Endothelial cell of umbilical vein (primary cell): ENCODE data around the gene LRRC43. TPM values are rescaled to one million over a fixed set of nuclear protein-coding genes. Genes with fewer than 3 reads are reported as not detected.

Source experiments
- BruUV-seq: library from RNA; stranded (reverse); fragments of 400-500 nt; replicated peaks from 2 replicates; lab custom pipeline; 2021; lab: Mats Ljungman, UMichigan
- CTCF ChIA-PET: fragments of 300-600, 350-600 bp; sonication (Branson Sonifier 250); formaldehyde crosslinking; loops from one replicate; lab custom pipeline; 2021; ENCODE audit warnings: antibody characterized with exemption, inconsistent platforms; lab: Charles Lee
- POLR2A ChIA-PET: fragments of 300-600, 350-600 bp; sonication (Branson Sonifier 250); formaldehyde crosslinking; loops from one replicate; lab custom pipeline; 2021; ENCODE audit warnings: antibody characterized with exemption, inconsistent platforms; lab: Charles Lee
- DNase-seq: peaks from one replicate; pipeline ENCODE4 v3.0.0-alpha.2; 2011; ENCODE audit warnings: low read depth, low spot score
- FAIRE-seq: peaks from 2 replicates; lab custom pipeline; 2011; peaks lifted over from hg19 to GRCh38; lab: Jason Lieb, UNC
- H2AFZ ChIP-seq: 2 replicates; pipeline ENCODE4 v1.6.0; 2012; ENCODE audit warnings: low read depth, low read length, control low read depth, inconsistent platforms
- H3K27ac ChIP-seq: 2 replicates; pipeline ENCODE4 v1.5.1; 2011; ENCODE audit warnings: low read depth, mild to moderate bottlenecking, control low read depth, low read length, moderate library complexity; ENCODE audit not compliant: insufficient read depth
- H3K27me3 ChIP-seq, 2 experiments: 2 replicates each; pipeline versions ENCODE4 v1.6.0 to v1.6.1; 2011; ENCODE audit warnings: low read length in 2 of 2, mixed read lengths in 1 of 2; ENCODE audit not compliant: control insufficient read depth in 2 of 2, insufficient read depth in 2 of 2
- H3K36me3 ChIP-seq, 2 experiments: 2 replicates in 1 of 2; 3 replicates in 1 of 2; pipeline ENCODE4 v1.5.1; 2011; ENCODE audit warnings: low read length in 2 of 2, mild to moderate bottlenecking in 1 of 2, moderate library complexity in 1 of 2; ENCODE audit not compliant: control insufficient read depth in 2 of 2, insufficient read depth in 2 of 2; ENCODE audit errors: extremely low read depth in 1 of 2
- H3K4me1 ChIP-seq: 3 replicates; pipeline ENCODE4 v1.5.1; 2011; ENCODE audit warnings: mild to moderate bottlenecking, low read length; ENCODE audit not compliant: control insufficient read depth, insufficient read depth; ENCODE audit errors: extremely low read depth
- H3K4me2 ChIP-seq: 2 replicates; pipeline ENCODE4 v1.6.1; 2011; ENCODE audit warnings: low read length, control low read depth, mixed read lengths; ENCODE audit not compliant: insufficient read depth
- H3K4me3 ChIP-seq, 3 experiments: fragments of 200-600 bp in 1 of 3; sonication (generic), shearing (Covaris generic) in 1 of 3; replicated peaks in 1 of 3; 2 replicates each; pipeline ENCODE4 v1.5.1; 2011 to 2016; ENCODE audit warnings: control low read depth in 3 of 3, low read length in 3 of 3, mild to moderate bottlenecking in 2 of 3, inconsistent platforms in 1 of 3, low read depth in 1 of 3, moderate library complexity in 1 of 3; ENCODE audit not compliant: insufficient read depth in 1 of 3
- H3K79me2 ChIP-seq: 2 replicates; pipeline ENCODE4 v1.6.0; 2012; ENCODE audit warnings: low read length, inconsistent platforms; ENCODE audit not compliant: control insufficient read depth, insufficient read depth
- H3K9ac ChIP-seq: replicated peaks from 2 replicates; pipeline ENCODE3; 2011; ENCODE audit warnings: low read length, control low read depth; ENCODE audit not compliant: insufficient read depth; ENCODE audit errors: extremely low read depth
- H3K9me1 ChIP-seq: replicated peaks from 3 replicates; pipeline ENCODE4 v1.6.0; 2011; ENCODE audit warnings: mild to moderate bottlenecking, low read length; ENCODE audit not compliant: control insufficient read depth, insufficient read depth; ENCODE audit errors: extremely low read depth
- H3K9me3 ChIP-seq: replicated peaks from 2 replicates; pipeline ENCODE4 v1.5.1; 2012; ENCODE audit warnings: low read length, inconsistent platforms; ENCODE audit not compliant: control insufficient read depth, insufficient read depth
- H4K20me1 ChIP-seq: replicated peaks from 2 replicates; pipeline ENCODE3; 2011; ENCODE audit warnings: mild to moderate bottlenecking, low read length; ENCODE audit not compliant: control insufficient read depth, insufficient read depth; ENCODE audit errors: extremely low read depth
- CTCF ChIP-seq, 2 donors: IDR thresholded peaks; 1 replicate in 1 of 2; 2 replicates in 1 of 2; pipeline ENCODE4 v1.5.1; 2011; ENCODE audit warnings: low read length in 2 of 2, mild to moderate bottlenecking in 2 of 2, moderate library complexity in 2 of 2, control low read depth in 1 of 2, inconsistent platforms in 1 of 2, low read depth in 1 of 2; ENCODE audit not compliant: insufficient read depth in 1 of 2; ENCODE audit errors: extremely low read depth in 1 of 2
- EZH2 ChIP-seq: IDR thresholded peaks from 2 replicates; pipeline ENCODE4 v1.6.1; 2012; ENCODE audit warnings: borderline replicate concordance, low read depth, mild to moderate bottlenecking, moderate library complexity, low read length, inconsistent platforms; ENCODE audit not compliant: severe bottlenecking
- FOS ChIP-seq: IDR thresholded peaks from 2 replicates; pipeline ENCODE4 v1.6.1; 2011; ENCODE audit warnings: mild to moderate bottlenecking, low read length, moderate library complexity, borderline replicate concordance; ENCODE audit not compliant: insufficient read depth
- GATA2 ChIP-seq: IDR thresholded peaks from 2 replicates; pipeline ENCODE4 v1.7.0; 2011; ENCODE audit warnings: low read depth, mild to moderate bottlenecking, moderate library complexity, mixed read lengths, low read length; ENCODE audit not compliant: insufficient read length, insufficient read depth
- JUN ChIP-seq: IDR thresholded peaks from 2 replicates; pipeline ENCODE4 v1.6.1; 2011; ENCODE audit warnings: borderline replicate concordance, low read depth; ENCODE audit not compliant: insufficient read length, insufficient read depth
- MAX ChIP-seq: IDR thresholded peaks from 2 replicates; pipeline ENCODE4 v1.6.1; 2011; ENCODE audit not compliant: insufficient read depth, insufficient read length
- MYC ChIP-seq: IDR thresholded peaks from one replicate; pipeline ENCODE4 v1.6.1; 2011; ENCODE audit warnings: mild to moderate bottlenecking, low read depth, low read length
- POLR2A ChIP-seq: IDR thresholded peaks from 2 replicates; pipeline ENCODE4 v1.6.1; 2012; ENCODE audit warnings: low read depth, mild to moderate bottlenecking, control low read depth, low read length
- POLR2AphosphoS5 ChIP-seq: IDR thresholded peaks from 2 replicates; pipeline ENCODE4 v1.6.1; 2012; ENCODE audit warnings: low read depth, mild to moderate bottlenecking, control low read depth, low read length, moderate library complexity; ENCODE audit not compliant: insufficient read depth
- dilution Hi-C: fragments of 300-500 bp; cut with MboI; formaldehyde crosslinking; loops from one replicate; pipeline ENCODE4 v1.15.0; 2019; ENCODE audit warnings: low sequenced_read_pairs; ENCODE audit not compliant: extremely low pct_ligation_motif_present
- intact Hi-C: fragments of 100-400 bp; cut with micrococcal nuclease; formaldehyde crosslinking; loops from one replicate; pipeline ENCODE4 v1.10.0; 2022
- polyA plus RNA-seq, 4 experiments: library from polyadenylated mRNA; depleted of rRNA in 3 of 4; stranded (reverse) in 3 of 4; unstranded in 1 of 4; fragments of >200 nt; gene quantifications; 2 replicates each; pipeline versions ENCODE4 v1.2.1 to v1.2.3, GENCODE V29; 2011 to 2012; ENCODE audit warnings: missing spikeins in 1 of 4
- total RNA-seq: library from RNA; stranded (reverse); gene quantifications from 2 replicates; pipeline ENCODE4 v1.2.3, GENCODE V29; 2021

LRRC43 gene
- total and polyA plus RNA-seq, 2 donors (not counting 3 experiments of a cell fraction or from before 2014, with no cell fraction given) = 3.1 to 3.4 TPM

- intact Hi-C loops (no loop called here), dilution Hi-C loops (no loop called here)
- TF ChIP-seq JUN (no peak), MAX (no peak), FOS (no peak), EZH2 (no peak), POLR2AphosphoS5 (no peak), GATA2 (no peak), CTCF (IDR thresholded peaks at IDR 0.05; ENCODE audit: extremely low read depth in 1 of 2, insufficient read depth in 1 of 2, low read depth in 1 of 2, low read length in 2 of 2) (no peak), POLR2A (no peak), MYC (no peak)
- Histone ChIP-seq H3K9me3 (no peaks in the 10 kb centered on the region), H4K20me1 (no peaks in the 10 kb centered on the region), H3K79me2 (no peaks in the 10 kb centered on the region), H3K27ac (no peak overlapping the region), H3K27me3 (no peaks in the 10 kb centered on the region), H3K36me3 (peaks cover 0 to 10% of the 10 kb centered on the region in 2 experiments), H3K4me2 (no peak overlapping the region), H2AFZ (no peak overlapping the region), H3K4me3 (no peak overlapping the region), H3K9ac (no peak overlapping the region), H3K4me1 (no peaks in the 10 kb centered on the region), H3K9me1 (no peaks in the 10 kb centered on the region)
- no TSS peak for BruUV-seq
- FAIRE-seq (no peak), DNase-seq (no peak)
- ChIA-PET CTCF (interaction anchor here (1.3 kb wide), 1 partner anchor 33 kb away, joined by 5 read pairs; no protein-coding TSS in a partner anchor), POLR2A (no interaction called here)
These were observed 62.6 kb downstream of the LRRC43 start for GRCh38 chr12:122245553-122245952.
